ENCODE results near the gene GTF2A1.

The GTF2A1 gene

DNA sequence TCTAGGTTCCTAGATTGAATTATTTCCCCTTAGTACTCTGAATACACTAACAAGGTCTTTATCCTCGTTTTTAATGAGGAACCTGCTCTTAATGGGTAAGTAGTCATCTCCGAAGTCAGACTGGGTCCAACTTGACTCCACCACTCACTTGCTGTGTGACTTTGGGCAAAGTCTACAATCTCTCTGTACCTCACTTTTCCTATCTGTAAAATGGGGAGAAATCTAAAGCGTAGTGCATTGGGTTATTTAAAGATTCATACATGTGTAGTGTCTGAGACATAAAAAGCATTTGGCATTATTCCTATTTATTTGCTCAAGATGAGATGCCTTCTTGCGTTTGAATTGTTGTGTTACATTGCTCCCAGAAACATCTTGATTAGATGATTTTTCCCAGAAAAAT lies 51.5 kb downstream of the GTF2A1 start:
- no peaks in the 10 kb centered on the region for H3K36me3 ChIP-seq (ENCODE audit: insufficient read depth, low read length)
- no peak for DNase-seq (ENCODE audit: low read depth, low spot score)
- TF ChIP-seq EZH2 (IDR thresholded peaks at IDR 0.05) (no peak), POLR2AphosphoS5 (IDR thresholded peaks at IDR 0.05; ENCODE audit: borderline replicate concordance, low read depth, low read length) (no peak), FOXP2 (optimal IDR thresholded peaks at IDR 0.05; ENCODE audit: control extremely low read depth, extremely low read length, insufficient read depth) (no peak)
- peak overlapping the region; percentile 83 for H3K4me3 ChIP-seq
- H3K9me3 ChIP-seq (ENCODE audit: low read depth, low read length), result no peaks in the 10 kb centered on the region
- H3K9ac ChIP-seq (ENCODE audit: insufficient read length), result peak overlapping the region; percentile 87
- no peak overlapping the region for H3K27ac ChIP-seq

- Histone ChIP-seq H3K9me3 (ENCODE audit: low read depth, low read length) (no peaks in the 10 kb centered on the region), H3K4me3 (no peak overlapping the region), H3K9ac (ENCODE audit: insufficient read length) (no peak overlapping the region), H3K27ac (no peak overlapping the region), H3K36me3 (ENCODE audit: insufficient read depth, low read length) (no peaks in the 10 kb centered on the region)
- no peak for TF ChIP-seq FOXP2 (optimal IDR thresholded peaks at IDR 0.05; ENCODE audit: control extremely low read depth, extremely low read length, insufficient read depth)
- TF ChIP-seq POLR2AphosphoS5 (IDR thresholded peaks at IDR 0.05; ENCODE audit: borderline replicate concordance, low read depth, low read length), result no peak
- TF ChIP-seq EZH2 (IDR thresholded peaks at IDR 0.05), result no peak
- DNase-seq (ENCODE audit: low read depth, low spot score), result no peak
These were observed 54.6 kb downstream of the GTF2A1 start for GRCh38 chr14:81166121-81166520.

- DNase-seq (ENCODE audit: low read depth, low spot score), result no peak
- H3K9ac ChIP-seq (ENCODE audit: insufficient read length), result no peak overlapping the region
These were observed 55.6 kb downstream of the GTF2A1 start for GRCh38 chr14:81165188-81165587.

GRCh38 chr14:81164167-81164774 lies 56.5 kb downstream of the GTF2A1 start:
- TF ChIP-seq FOXP2 (optimal IDR thresholded peaks at IDR 0.05; ENCODE audit: control extremely low read depth, extremely low read length, insufficient read depth) (no peak), POLR2AphosphoS5 (IDR thresholded peaks at IDR 0.05; ENCODE audit: borderline replicate concordance, low read depth, low read length) (no peak), EZH2 (IDR thresholded peaks at IDR 0.05) (no peak)
- no peak overlapping the region for H3K27ac ChIP-seq
- peak; percentile 37 for DNase-seq (ENCODE audit: low read depth, low spot score)
- H3K9me3 ChIP-seq (ENCODE audit: low read depth, low read length), result no peaks in the 10 kb centered on the region
- H3K9ac ChIP-seq (ENCODE audit: insufficient read length), result no peak overlapping the region
- no peak overlapping the region for H3K4me3 ChIP-seq
- no peaks in the 10 kb centered on the region for H3K36me3 ChIP-seq (ENCODE audit: insufficient read depth, low read length)

More at GRCh38 chr14:81165188-81165587, 55.6 kb downstream of the GTF2A1 start:
- H3K36me3 ChIP-seq (ENCODE audit: insufficient read depth, low read length), result no peaks in the 10 kb centered on the region
- H3K27ac ChIP-seq, result no peak overlapping the region
- no peaks in the 10 kb centered on the region for H3K9me3 ChIP-seq (ENCODE audit: low read depth, low read length)
- H3K4me3 ChIP-seq, result no peak overlapping the region
- TF ChIP-seq POLR2AphosphoS5 (IDR thresholded peaks at IDR 0.05; ENCODE audit: borderline replicate concordance, low read depth, low read length) (no peak), EZH2 (IDR thresholded peaks at IDR 0.05) (no peak), FOXP2 (optimal IDR thresholded peaks at IDR 0.05; ENCODE audit: control extremely low read depth, extremely low read length, insufficient read depth) (no peak)

GRCh38 chr14:81162941-81163340 lies 57.8 kb downstream of the GTF2A1 start:
- Histone ChIP-seq H3K27ac (no peak overlapping the region), H3K9me3 (ENCODE audit: low read depth, low read length) (no peaks in the 10 kb centered on the region), H3K36me3 (ENCODE audit: insufficient read depth, low read length) (no peaks in the 10 kb centered on the region), H3K4me3 (no peak overlapping the region), H3K9ac (ENCODE audit: insufficient read length) (no peak overlapping the region)
- TF ChIP-seq EZH2 (IDR thresholded peaks at IDR 0.05) (no peak), POLR2AphosphoS5 (IDR thresholded peaks at IDR 0.05; ENCODE audit: borderline replicate concordance, low read depth, low read length) (no peak), FOXP2 (optimal IDR thresholded peaks at IDR 0.05; ENCODE audit: control extremely low read depth, extremely low read length, insufficient read depth) (no peak)
- DNase-seq (ENCODE audit: low read depth, low spot score), result no peak

- Histone ChIP-seq H3K36me3 (ENCODE audit: insufficient read depth, low read length) (no peaks in the 10 kb centered on the region), H3K27ac (no peak overlapping the region), H3K9ac (ENCODE audit: insufficient read length) (no peak overlapping the region), H3K4me3 (no peak overlapping the region), H3K9me3 (ENCODE audit: low read depth, low read length) (no peaks in the 10 kb centered on the region)
- no peak for DNase-seq (ENCODE audit: low read depth, low spot score)
- TF ChIP-seq EZH2 (IDR thresholded peaks at IDR 0.05) (no peak), FOXP2 (optimal IDR thresholded peaks at IDR 0.05; ENCODE audit: control extremely low read depth, extremely low read length, insufficient read depth) (no peak), POLR2AphosphoS5 (IDR thresholded peaks at IDR 0.05; ENCODE audit: borderline replicate concordance, low read depth, low read length) (no peak)
These were observed 59.0 kb downstream of the GTF2A1 start for GRCh38 chr14:81161749-81162148.

- no peak overlapping the region for H3K4me3 ChIP-seq
- no peak for DNase-seq (ENCODE audit: low read depth, low spot score)
- H3K9me3 ChIP-seq (ENCODE audit: low read depth, low read length), result no peaks in the 10 kb centered on the region
- TF ChIP-seq EZH2 (IDR thresholded peaks at IDR 0.05) (no peak), FOXP2 (optimal IDR thresholded peaks at IDR 0.05; ENCODE audit: control extremely low read depth, extremely low read length, insufficient read depth) (no peak), POLR2AphosphoS5 (IDR thresholded peaks at IDR 0.05; ENCODE audit: borderline replicate concordance, low read depth, low read length) (no peak)
- no peaks in the 10 kb centered on the region for H3K36me3 ChIP-seq (ENCODE audit: insufficient read depth, low read length)
- H3K27ac ChIP-seq, result no peak overlapping the region
- H3K9ac ChIP-seq (ENCODE audit: insufficient read length), result no peak overlapping the region
These were observed 59.7 kb downstream of the GTF2A1 start for GRCh38 chr14:81161088-81161487.

DNA sequence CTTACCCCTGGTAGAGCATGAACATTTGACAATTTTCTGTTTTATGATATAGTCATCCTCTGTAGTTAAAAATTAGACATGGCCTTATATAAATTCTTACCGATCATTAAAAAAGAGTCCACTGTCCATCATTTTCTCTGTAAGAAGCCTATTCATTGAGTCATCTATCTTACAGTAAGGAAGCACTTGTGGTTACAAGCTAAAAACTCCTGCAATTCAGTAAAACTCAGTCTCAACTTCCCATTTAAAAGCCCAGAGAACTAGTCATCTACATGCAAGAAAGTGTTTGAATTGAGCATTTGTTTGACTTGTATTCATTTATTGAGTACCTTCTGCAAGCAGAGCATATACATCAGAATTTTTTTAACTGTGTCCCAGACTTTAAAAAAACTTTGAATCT lies 63.3 kb downstream of the GTF2A1 start:
- DNase-seq (ENCODE audit: low read depth, low spot score), result no peak
- no peak overlapping the region for H3K27ac ChIP-seq
- H3K36me3 ChIP-seq (ENCODE audit: insufficient read depth, low read length), result no peaks in the 10 kb centered on the region
- H3K4me3 ChIP-seq, result no peak overlapping the region
- no peaks in the 10 kb centered on the region for H3K9me3 ChIP-seq (ENCODE audit: low read depth, low read length)
- TF ChIP-seq EZH2 (IDR thresholded peaks at IDR 0.05) (no peak), FOXP2 (optimal IDR thresholded peaks at IDR 0.05; ENCODE audit: control extremely low read depth, extremely low read length, insufficient read depth) (no peak), POLR2AphosphoS5 (IDR thresholded peaks at IDR 0.05; ENCODE audit: borderline replicate concordance, low read depth, low read length) (no peak)
- no peak overlapping the region for H3K9ac ChIP-seq (ENCODE audit: insufficient read length)

DNA sequence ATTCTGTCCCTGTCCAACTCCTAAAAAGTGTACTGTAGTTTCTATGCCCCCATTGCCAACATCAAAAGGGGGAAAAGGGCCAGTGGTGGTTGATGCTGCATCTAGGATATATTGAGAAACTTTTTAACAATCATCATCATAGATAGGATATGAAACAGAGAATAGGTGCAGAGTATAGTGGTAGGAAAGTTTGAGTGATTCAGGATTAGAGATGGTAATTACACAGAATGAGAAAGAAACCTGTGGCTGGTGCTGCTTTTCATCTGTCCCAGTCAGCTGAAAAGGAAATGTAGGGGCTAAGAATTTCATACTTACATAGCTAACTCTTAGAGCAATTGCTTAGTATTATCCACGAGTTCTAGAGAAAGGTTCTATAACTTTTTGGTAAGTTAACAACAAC lies 67.6 kb downstream of the GTF2A1 start:
- no peak for TF ChIP-seq EZH2 (IDR thresholded peaks at IDR 0.05)
- no peak for TF ChIP-seq POLR2AphosphoS5 (IDR thresholded peaks at IDR 0.05; ENCODE audit: borderline replicate concordance, low read depth, low read length)
- TF ChIP-seq FOXP2 (optimal IDR thresholded peaks at IDR 0.05; ENCODE audit: control extremely low read depth, extremely low read length, insufficient read depth), result no peak
- Histone ChIP-seq H3K9ac (ENCODE audit: insufficient read length) (no peak overlapping the region), H3K9me3 (ENCODE audit: low read depth, low read length) (no peaks in the 10 kb centered on the region), H3K36me3 (ENCODE audit: insufficient read depth, low read length) (no peaks in the 10 kb centered on the region), H3K27ac (no peak overlapping the region), H3K4me3 (no peak overlapping the region)
- DNase-seq (ENCODE audit: low read depth, low spot score), result no peak
